IMR-90 (cell line): Measurements from ENCODE around the gene RAD23B. TPM values are rescaled to one million over a fixed set of nuclear protein-coding genes. Genes with fewer than 3 reads are reported as not detected.

Source experiments
- ATAC-seq: fragments of 200-7000 bp; cut with Tn5 transposase; 2 replicates; pipeline ENCODE4 v1.9.1; 2020; ENCODE audit warnings: low read depth, mild to moderate bottlenecking, moderate library complexity
- BruUV-seq: library from RNA; stranded (reverse); fragments of 400-500 nt; replicated peaks from 2 replicates; lab custom pipeline; 2021; lab: Mats Ljungman, UMichigan
- CTCF ChIA-PET: fragments of 300-600 bp; formaldehyde crosslinking; extraction: SDS; loops from one replicate; lab custom pipeline; 2021; ENCODE audit warnings: antibody characterized with exemption; lab: Yijun Ruan, JAX
- POLR2A ChIA-PET: fragments of 300-600 bp; sonication (Branson Sonifier 250); formaldehyde crosslinking; loops from one replicate; lab custom pipeline; 2022; ENCODE audit warnings: antibody characterized with exemption; ENCODE audit not compliant: unreplicated experiment; lab: Charles Lee
- DNase-seq: peaks from one replicate; pipeline ENCODE4 v3.0.0; 2013
- H2AFZ ChIP-seq: replicated peaks from 2 replicates; pipeline ENCODE3; 2013; ENCODE audit warnings: low read length, mild to moderate bottlenecking; ENCODE audit not compliant: poor library complexity
- H2AK5ac ChIP-seq: 2 replicates; pipeline ENCODE4 v1.6.1; 2013; ENCODE audit warnings: low read depth, low read length, inconsistent platforms
- H2AK9ac ChIP-seq: replicated peaks from 2 replicates; pipeline ENCODE3; 2013; ENCODE audit warnings: mild to moderate bottlenecking, low read depth, low read length, moderate library complexity; ENCODE audit not compliant: poor library complexity
- H2BK120ac ChIP-seq: 2 replicates; pipeline ENCODE4 v1.6.1; 2013; ENCODE audit warnings: low read depth, low read length, inconsistent platforms
- H2BK15ac ChIP-seq: 3 replicates; pipeline ENCODE4 v1.6.1; 2013; ENCODE audit warnings: low read depth, low read length, inconsistent platforms
- H2BK20ac ChIP-seq: 2 replicates; pipeline ENCODE4 v1.6.1; 2013; ENCODE audit warnings: low read depth, mild to moderate bottlenecking, inconsistent platforms, low read length, moderate library complexity
- H2BK5ac ChIP-seq: 2 replicates; pipeline ENCODE4 v1.6.1; 2013; ENCODE audit warnings: mild to moderate bottlenecking, low read depth, low read length, inconsistent platforms; ENCODE audit not compliant: poor library complexity, severe bottlenecking
- H3K14ac ChIP-seq: replicated peaks from 2 replicates; pipeline ENCODE4 v1.6.1; 2013; ENCODE audit warnings: low read depth, low read length, inconsistent platforms
- H3K18ac ChIP-seq: 2 replicates; pipeline ENCODE4 v1.6.1; 2013; ENCODE audit warnings: low read depth, low read length, control low read depth
- H3K23ac ChIP-seq: 2 replicates; pipeline ENCODE4 v1.6.1; 2013; ENCODE audit warnings: low read depth, low read length, inconsistent platforms
- H3K27ac ChIP-seq: 2 replicates; pipeline ENCODE4 v1.5.1; 2013; ENCODE audit warnings: mild to moderate bottlenecking, control low read depth, low read length; ENCODE audit not compliant: insufficient read depth
- H3K27me3 ChIP-seq: 2 replicates; pipeline ENCODE4 v1.6.1; 2013; ENCODE audit warnings: low read length; ENCODE audit not compliant: control insufficient read depth, insufficient read depth
- H3K36me3 ChIP-seq: 2 replicates; pipeline ENCODE4 v1.6.1; 2013; ENCODE audit warnings: low read length, mixed read lengths; ENCODE audit not compliant: control insufficient read depth, insufficient read depth
- H3K4ac ChIP-seq: 2 replicates; pipeline ENCODE4 v1.6.1; 2013; ENCODE audit warnings: low read depth, low read length, inconsistent platforms
- H3K4me1 ChIP-seq: 2 replicates; pipeline ENCODE4 v1.6.1; 2013; ENCODE audit warnings: low read length, mixed read lengths; ENCODE audit not compliant: control insufficient read depth, insufficient read depth
- H3K4me2 ChIP-seq: 2 replicates; pipeline ENCODE4 v1.6.1; 2013; ENCODE audit warnings: low read depth, mild to moderate bottlenecking, control low read depth, low read length, moderate library complexity
- H3K4me3 ChIP-seq: 2 replicates; pipeline ENCODE4 v1.5.1; 2013; ENCODE audit warnings: low read depth, mild to moderate bottlenecking, control low read depth, low read length, moderate library complexity; ENCODE audit not compliant: insufficient read depth
- H3K56ac ChIP-seq: 2 replicates; pipeline ENCODE4 v1.6.1; 2013; ENCODE audit warnings: low read length, inconsistent platforms; ENCODE audit not compliant: insufficient read depth; ENCODE audit errors: extremely low read depth
- H3K79me1 ChIP-seq, 2 experiments: 2 replicates each; pipeline ENCODE4 v1.6.1; 2013; ENCODE audit warnings: low read length in 2 of 2, inconsistent platforms in 1 of 2, low read depth in 1 of 2
- H3K9ac ChIP-seq: 2 replicates; pipeline ENCODE4 v1.6.1; 2013; ENCODE audit warnings: low read depth, low read length, control low read depth
- H3K9me1 ChIP-seq: 2 replicates; pipeline ENCODE4 v1.6.1; 2013; ENCODE audit warnings: low read length, inconsistent platforms; ENCODE audit not compliant: insufficient read depth
- H3K9me3 ChIP-seq: 2 replicates; pipeline ENCODE4 v1.6.1; 2013; ENCODE audit warnings: low read length; ENCODE audit not compliant: control insufficient read depth, insufficient read depth
- H4K20me1 ChIP-seq: 2 replicates; pipeline ENCODE4 v1.6.1; 2013; ENCODE audit warnings: low read length, inconsistent platforms; ENCODE audit not compliant: insufficient read depth
- H4K5ac ChIP-seq: 2 replicates; pipeline ENCODE4 v1.6.1; 2013; ENCODE audit warnings: mild to moderate bottlenecking, low read depth, low read length, control low read depth
- H4K8ac ChIP-seq, 2 experiments: 2 replicates each; pipeline ENCODE4 v1.6.1; 2013; ENCODE audit warnings: low read depth in 2 of 2, low read length in 2 of 2, control low read depth in 1 of 2, inconsistent platforms in 1 of 2
- H4K91ac ChIP-seq: 2 replicates; pipeline ENCODE4 v1.6.1; 2013; ENCODE audit warnings: low read depth, low read length, inconsistent platforms; ENCODE audit not compliant: insufficient read depth
- CEBPB ChIP-seq: IDR thresholded peaks from 2 replicates; pipeline ENCODE4 v1.6.1; 2012; ENCODE audit warnings: low read depth, low read length, improper control_type of control experiment
- CHD1 ChIP-seq: IDR thresholded peaks from 2 replicates; pipeline ENCODE4 v1.6.1; 2012; ENCODE audit warnings: low read depth, low read length, improper control_type of control experiment
- MAZ ChIP-seq: IDR thresholded peaks from 2 replicates; pipeline ENCODE4 v1.6.1; 2012; ENCODE audit warnings: low read depth, mild to moderate bottlenecking, low read length, improper control_type of control experiment, moderate library complexity, borderline replicate concordance
- MXI1 ChIP-seq: IDR thresholded peaks from 2 replicates; pipeline ENCODE4 v1.6.1; 2012; ENCODE audit warnings: low read depth, mild to moderate bottlenecking, low read length, moderate library complexity, borderline replicate concordance
- RFX5 ChIP-seq: IDR thresholded peaks from 2 replicates; pipeline ENCODE4 v1.8.0; 2012; ENCODE audit warnings: low read depth, mild to moderate bottlenecking, low read length, moderate library complexity
- SMC3 ChIP-seq: fragments of 150-350 bp; IDR thresholded peaks from 2 replicates; pipeline ENCODE4 v1.6.1; 2016; ENCODE audit warnings: low read depth, mild to moderate bottlenecking, antibody characterized with exemption, low read length, moderate library complexity
- WGBS, 2 experiments: methylation state at CpG; one replicate each; pipeline versions ENCODE4 v1.1.5 to v1.1.7; 2013; ENCODE audit warnings: missing lambda C conversion rate in 2 of 2; ENCODE audit not compliant: insufficient read length in 1 of 2; ENCODE audit errors: extremely low coverage in 2 of 2; 5-methylcytosine and 5-hydroxymethylcytosine counted together
- dilution Hi-C: fragments of 300-500 bp; cut with HindIII; formaldehyde crosslinking; loops from one replicate; pipeline ENCODE4 v1.14.3; 2018; ENCODE audit warnings: low sequenced_read_pairs; ENCODE audit not compliant: unreplicated experiment
- in situ Hi-C: fragments of 300-500 bp; cut with MboI; formaldehyde crosslinking; loops from 3 replicates; pipeline ENCODE4 v1.14.3; 2019; ENCODE audit warnings: low sequenced_read_pairs, inconsistent platforms, mixed read lengths
- intact Hi-C: fragments of 100-400 bp; cut with micrococcal nuclease; formaldehyde crosslinking; loops from 2 replicates; pipeline ENCODE4 v1.10.0; 2022
- polyA plus RNA-seq, 3 experiments: library from polyadenylated mRNA; depleted of rRNA; stranded (reverse); fragments of >200 nt; gene quantifications; 2 replicates each; pipeline ENCODE4 v1.2.3, GENCODE V29; 2012; ENCODE audit warnings: low replicate concordance in 1 of 3
- total RNA-seq: library from RNA; depleted of rRNA; stranded (reverse); fragments of >200 nt; gene quantifications from 2 replicates; pipeline ENCODE4 v1.2.3, GENCODE V29; 2012

The RAD23B gene
- total and polyA plus RNA-seq, 2 of the 4 experiments (the other 2 are of a cell fraction), result 126 to 148 TPM

DNA sequence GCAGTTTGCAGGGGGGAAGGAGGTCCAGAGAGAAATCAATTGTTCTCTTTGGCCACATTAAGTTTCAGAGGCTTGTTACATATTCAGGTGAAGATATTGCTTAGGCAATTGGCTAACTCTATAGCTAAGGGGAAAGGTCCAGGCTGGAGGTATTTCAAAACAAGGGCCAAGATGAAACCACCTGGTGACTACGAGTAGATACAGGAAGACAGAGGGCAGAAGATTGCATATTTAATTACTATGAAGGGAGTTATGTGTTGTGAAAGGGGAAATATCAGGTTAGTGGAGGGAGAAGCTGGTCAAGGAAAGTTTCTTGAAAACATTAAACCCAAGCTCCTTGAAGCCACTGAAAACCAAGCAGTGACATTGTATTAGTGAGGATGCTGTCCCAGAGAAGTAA lies 1.9 kb upstream of the RAD23B start:
- no peaks in the 10 kb centered on the region for H3K36me3 ChIP-seq
- no peak overlapping the region for H2BK20ac ChIP-seq
- no peak overlapping the region for H3K18ac ChIP-seq
- 80% methylated on average over 1 of the region's 1 CpG; no CpG with 5 or more reads in 1 of the 2 experiments for WGBS, 2 experiments
- ChIA-PET POLR2A (interaction anchor here (1.2 kb wide), 1 partner anchor 42 kb away, joined by 3 read pairs; no protein-coding TSS in a partner anchor), CTCF (interaction anchor here (0.6 to 2.3 kb wide), 2 partner anchors 59 to 184 kb away, joined by 3 to 5 read pairs; no protein-coding TSS in a partner anchor)
- H2BK5ac ChIP-seq, result no peak overlapping the region
- H3K4me2 ChIP-seq, result no peak overlapping the region
- dilution Hi-C loops (no loop called here), in situ Hi-C loops (loop anchor here (25.0 kb wide), 1 partner anchor 394 kb away; no protein-coding TSS in a partner anchor), intact Hi-C loops (loop anchor here (5.0 to 10.0 kb wide), 3 partner anchors 109 to 1436 kb away; partner anchors contain the start of gene ZNF462)
- no peak overlapping the region for H3K4ac ChIP-seq
- no peak overlapping the region for H3K14ac ChIP-seq
- no peak for ATAC-seq
- no peak overlapping the region for H2AFZ ChIP-seq
- TF ChIP-seq SMC3 (no peak), RFX5 (no peak), CEBPB (no peak), CHD1 (no peak), MAZ (no peak), MXI1 (no peak)
- H2AK5ac ChIP-seq, result no peak overlapping the region
- H3K9ac ChIP-seq, result no peak overlapping the region
- peak overlapping the region; percentile 16 for H2BK120ac ChIP-seq
- H3K9me1 ChIP-seq, result peaks cover 4% of the 10 kb centered on the region
- H2BK15ac ChIP-seq, result 0 out of 3 replicates have a peak overlapping the region, but pooled peaks have one; percentile 6
- H3K9me3 ChIP-seq, result no peaks in the 10 kb centered on the region
- no TSS peak for BruUV-seq
- no peak overlapping the region for H3K4me3 ChIP-seq
- H3K79me1 ChIP-seq, result peaks cover 0 to 12% of the 10 kb centered on the region in 2 experiments; a peak in 2 of 4 replicates
- no peak overlapping the region for H3K56ac ChIP-seq
- DNase-seq, result no peak
- H3K27ac ChIP-seq, result no peak overlapping the region
- peaks cover 7% of the 10 kb centered on the region for H3K4me1 ChIP-seq
- H4K91ac ChIP-seq, result no peak overlapping the region
- H4K20me1 ChIP-seq, result peaks cover 26% of the 10 kb centered on the region
- H3K23ac ChIP-seq, result no peak overlapping the region
- no peaks in the 10 kb centered on the region for H3K27me3 ChIP-seq
- no peak overlapping the region for H4K5ac ChIP-seq
- no peak overlapping the region for H4K8ac ChIP-seq
- H2AK9ac ChIP-seq, result no peak overlapping the region
